ENCODE data around the gene NUS1. TPM values are rescaled to one million over a fixed set of nuclear protein-coding genes. Genes with fewer than 3 reads are reported as not detected.
"Not testable (repeated sequence)": the region's sequence is repeated elsewhere in the genome, so short reads cannot be mapped to it uniquely, and the experiment has no call there.

NUS1 gene
- total and polyA plus RNA-seq, 4 donors: 20.3 to 36.5 (median 31.5) TPM

DNA sequence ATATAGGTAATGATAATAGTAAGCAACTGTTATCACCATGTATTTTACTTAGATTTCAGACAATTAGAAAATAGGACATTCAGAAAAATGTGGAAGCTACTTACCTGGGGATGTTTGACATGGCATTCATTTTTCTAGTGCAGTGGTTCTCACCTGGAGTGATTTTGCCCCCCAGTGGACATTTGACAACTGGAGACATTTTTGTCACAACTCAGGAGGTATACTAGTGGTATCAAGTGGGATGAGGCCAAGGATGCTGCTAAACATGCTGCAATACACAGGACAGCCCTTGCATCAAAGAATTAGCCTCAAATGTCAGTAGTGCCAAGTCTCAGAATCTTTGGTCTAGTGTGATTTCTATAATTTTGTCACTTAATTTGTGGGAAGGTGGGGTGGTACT is 36.1 kb downstream of the NUS1 start:
- no peak for ATAC-seq (ENCODE audit: insufficient read depth, low FRiP score)
- no peak overlapping the region for H3K4me3 ChIP-seq
- TF ChIP-seq, protein P1, sequence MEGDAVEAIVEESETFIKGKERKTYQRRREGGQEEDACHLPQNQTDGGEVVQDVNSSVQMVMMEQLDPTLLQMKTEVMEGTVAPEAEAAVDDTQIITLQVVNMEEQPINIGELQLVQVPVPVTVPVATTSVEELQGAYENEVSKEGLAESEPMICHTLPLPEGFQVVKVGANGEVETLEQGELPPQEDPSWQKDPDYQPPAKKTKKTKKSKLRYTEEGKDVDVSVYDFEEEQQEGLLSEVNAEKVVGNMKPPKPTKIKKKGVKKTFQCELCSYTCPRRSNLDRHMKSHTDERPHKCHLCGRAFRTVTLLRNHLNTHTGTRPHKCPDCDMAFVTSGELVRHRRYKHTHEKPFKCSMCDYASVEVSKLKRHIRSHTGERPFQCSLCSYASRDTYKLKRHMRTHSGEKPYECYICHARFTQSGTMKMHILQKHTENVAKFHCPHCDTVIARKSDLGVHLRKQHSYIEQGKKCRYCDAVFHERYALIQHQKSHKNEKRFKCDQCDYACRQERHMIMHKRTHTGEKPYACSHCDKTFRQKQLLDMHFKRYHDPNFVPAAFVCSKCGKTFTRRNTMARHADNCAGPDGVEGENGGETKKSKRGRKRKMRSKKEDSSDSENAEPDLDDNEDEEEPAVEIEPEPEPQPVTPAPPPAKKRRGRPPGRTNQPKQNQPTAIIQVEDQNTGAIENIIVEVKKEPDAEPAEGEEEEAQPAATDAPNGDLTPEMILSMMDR (IDR thresholded peaks at IDR 0.05; ENCODE audit: control extremely low read depth, extremely low read depth): no peak

DNA sequence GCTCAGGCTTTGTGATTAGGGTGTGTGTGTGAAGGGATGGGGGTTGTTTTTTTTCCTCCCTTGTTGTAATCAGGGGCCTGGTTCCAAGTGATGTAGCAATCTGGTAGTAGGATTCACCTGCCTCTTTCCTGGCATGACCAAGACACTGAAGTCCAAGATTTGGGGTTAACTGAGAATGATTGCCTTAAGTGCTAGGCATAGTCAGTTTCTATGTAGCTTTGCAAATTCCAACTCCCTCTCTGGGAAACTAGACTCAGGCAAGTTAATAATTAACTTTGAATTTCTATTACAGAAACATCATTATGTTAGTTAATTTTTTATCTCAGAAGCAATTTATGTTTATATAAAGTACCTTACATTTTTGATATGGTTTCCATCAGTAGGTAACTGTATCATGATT is 43.6 kb downstream of the NUS1 start:
- DNase-seq (peak in 1 of 3 donors; percentile 2), ATAC-seq (ENCODE audit: insufficient read depth, low FRiP score) (no peak)
- Histone ChIP-seq H3K4me1 (ENCODE audit: control insufficient read depth in 5 of 5, insufficient read depth in 5 of 5, low read length in 5 of 5) (no peaks in the 10 kb centered on the region), H3K36me3 (ENCODE audit: control insufficient read depth in 4 of 4, insufficient read depth in 4 of 4, low read length in 4 of 4) (no peaks in the 10 kb centered on the region), H3K9me3 (ENCODE audit: control insufficient read depth in 4 of 4, insufficient read depth in 3 of 4, low read length in 3 of 4) (peaks cover 0 to 1% (median 0%) of the 10 kb centered on the region in 4 donors), H3K4me3 (no peak overlapping the region), H3K27me3 (ENCODE audit: control insufficient read depth in 3 of 3, insufficient read depth in 3 of 3, low read length in 2 of 3) (no peaks in the 10 kb centered on the region), H3K9ac (ENCODE audit: insufficient read depth in 1 of 2, low read length in 2 of 2) (no peak overlapping the region), H3K27ac (ENCODE audit: low read depth in 1 of 2, low read length in 1 of 2) (no peak overlapping the region)
- TF ChIP-seq, protein P1 (IDR thresholded peaks at IDR 0.05; ENCODE audit: control extremely low read depth, extremely low read depth): no peak

More for the DNA sequence above, 36.1 kb downstream of the NUS1 start:
- no peak for DNase-seq
- no peaks in the 10 kb centered on the region for H3K27me3 ChIP-seq (ENCODE audit: control insufficient read depth in 3 of 3, insufficient read depth in 3 of 3, low read length in 2 of 3)
- no peak overlapping the region for H3K27ac ChIP-seq (ENCODE audit: low read depth in 1 of 2, low read length in 1 of 2)
- peaks cover 0 to 5% (median 4%) of the 10 kb centered on the region in 4 donors for H3K36me3 ChIP-seq (ENCODE audit: control insufficient read depth in 4 of 4, insufficient read depth in 4 of 4, low read length in 4 of 4)
- no peaks in the 10 kb centered on the region for H3K9me3 ChIP-seq (ENCODE audit: control insufficient read depth in 4 of 4, insufficient read depth in 3 of 4, low read length in 3 of 4)
- H3K9ac ChIP-seq (ENCODE audit: insufficient read depth in 1 of 2, low read length in 2 of 2): no peak overlapping the region
- H3K4me1 ChIP-seq (ENCODE audit: control insufficient read depth in 5 of 5, insufficient read depth in 5 of 5, low read length in 5 of 5): no peaks in the 10 kb centered on the region

DNA sequence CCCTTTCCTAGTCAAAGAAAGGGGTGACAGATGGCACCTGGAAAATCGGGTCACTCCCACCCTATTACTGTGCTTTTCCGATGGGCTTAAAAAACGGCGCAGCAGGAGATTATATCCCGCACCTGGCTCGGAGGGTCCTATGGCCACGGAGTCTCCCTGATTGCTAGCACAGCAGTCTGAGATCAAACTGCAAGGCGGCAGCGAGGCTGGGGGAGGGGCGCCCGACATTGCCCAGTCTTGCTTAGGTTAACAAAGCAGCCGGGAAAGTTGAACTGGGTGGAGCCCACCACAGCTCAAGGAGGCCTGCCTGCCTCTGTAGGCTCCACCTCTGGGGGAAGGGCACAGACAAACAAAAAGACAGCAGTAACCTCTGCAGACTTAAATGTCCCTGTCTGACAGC is 46.3 kb downstream of the NUS1 start:
- not testable (repeated sequence) for H3K27ac ChIP-seq (ENCODE audit: low read depth in 1 of 2, low read length in 1 of 2); H3K36me3 ChIP-seq (ENCODE audit: control insufficient read depth in 4 of 4, insufficient read depth in 4 of 4, low read length in 4 of 4); ATAC-seq (ENCODE audit: insufficient read depth, low FRiP score); DNase-seq; H3K4me1 ChIP-seq (ENCODE audit: control insufficient read depth in 5 of 5, insufficient read depth in 5 of 5, low read length in 5 of 5); H3K9me3 ChIP-seq (ENCODE audit: control insufficient read depth in 4 of 4, insufficient read depth in 3 of 4, low read length in 3 of 4); H3K27me3 ChIP-seq (ENCODE audit: control insufficient read depth in 3 of 3, insufficient read depth in 3 of 3, low read length in 2 of 3); H3K4me3 ChIP-seq; H3K9ac ChIP-seq (ENCODE audit: insufficient read depth in 1 of 2, low read length in 2 of 2)
- WGBS, 2 donors: 93 to 95% methylated on average over 12 of the region's 12 CpGs

DNA sequence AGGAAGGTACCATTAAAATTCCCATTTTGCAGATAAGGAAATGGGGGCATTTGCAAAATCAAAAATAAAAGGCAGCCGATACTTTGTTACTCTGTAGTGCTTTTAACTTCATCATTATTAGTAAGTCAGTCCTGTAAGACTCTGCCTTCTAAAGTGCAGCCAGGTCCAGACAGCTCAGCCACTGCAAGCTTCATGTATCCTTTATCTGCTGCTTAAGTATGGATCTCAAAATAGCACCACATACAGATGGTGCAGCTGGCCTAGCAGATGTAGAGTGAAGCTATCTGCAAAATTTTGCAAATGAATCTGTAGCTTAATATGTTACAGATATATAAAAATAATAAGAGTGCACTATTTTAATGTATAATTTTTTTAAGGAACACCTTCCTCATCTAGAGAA is 53.4 kb downstream of the NUS1 start:
- Histone ChIP-seq H3K27me3 (ENCODE audit: control insufficient read depth in 3 of 3, insufficient read depth in 3 of 3, low read length in 2 of 3) (no peaks in the 10 kb centered on the region), H3K4me3 (no peak overlapping the region), H3K27ac (ENCODE audit: low read depth in 1 of 2, low read length in 1 of 2) (no peak overlapping the region), H3K9ac (ENCODE audit: insufficient read depth in 1 of 2, low read length in 2 of 2) (no peak overlapping the region), H3K4me1 (ENCODE audit: control insufficient read depth in 5 of 5, insufficient read depth in 5 of 5, low read length in 5 of 5) (peaks cover 0 to 2% (median 0%) of the 10 kb centered on the region in 5 donors), H3K36me3 (ENCODE audit: control insufficient read depth in 4 of 4, insufficient read depth in 4 of 4, low read length in 4 of 4) (no peaks in the 10 kb centered on the region), H3K9me3 (ENCODE audit: control insufficient read depth in 4 of 4, insufficient read depth in 3 of 4, low read length in 3 of 4) (no peaks in the 10 kb centered on the region)
- ATAC-seq (ENCODE audit: insufficient read depth, low FRiP score): no peak
- WGBS, 2 donors: 93 to 97% methylated on average over 1 of the region's 1 CpG
- TF ChIP-seq, protein P1 (IDR thresholded peaks at IDR 0.05; ENCODE audit: control extremely low read depth, extremely low read depth): no peak
- DNase-seq: no peak
